HL-60 (cell line): ENCODE data around the gene LEAP2.

Experiments used
- DNase-seq, 2 experiments: peaks; one replicate each; pipeline ENCODE4 v3.0.0-alpha.2; 2010 to 2020; ENCODE audit warnings: low read depth in 1 of 2, low spot score in 1 of 2
- H3K27ac ChIP-seq: fragments of 250-450 bp; sonication (Bioruptor Pico); replicated peaks from 2 replicates; pipeline ENCODE4 v1.5.1; 2020; ENCODE audit warnings: mild to moderate bottlenecking, moderate library complexity
- H3K27me3 ChIP-seq: fragments of 250-450 bp; sonication (Bioruptor Pico); 2 replicates; pipeline ENCODE4 v1.5.1; 2021; ENCODE audit warnings: mild to moderate bottlenecking, moderate library complexity; ENCODE audit not compliant: insufficient read depth, poor library complexity, severe bottlenecking
- H3K4me3 ChIP-seq: replicated peaks from 2 replicates; pipeline ENCODE4 v1.5.1; 2011; ENCODE audit warnings: mild to moderate bottlenecking, control low read depth, low read length; ENCODE audit not compliant: insufficient read depth
- GABPA ChIP-seq: IDR thresholded peaks from 2 replicates; pipeline ENCODE4 v1.6.1; 2012; ENCODE audit warnings: low read depth
- POLR2AphosphoS5 ChIP-seq: IDR thresholded peaks from 2 replicates; pipeline ENCODE4 v1.6.1; 2012; ENCODE audit warnings: low read depth
- SPI1 ChIP-seq: IDR thresholded peaks from 2 replicates; pipeline ENCODE4 v1.6.1; 2012; ENCODE audit warnings: low read depth, mild to moderate bottlenecking, borderline replicate concordance
- TF ChIP-seq, protein P1 (sequence below): IDR thresholded peaks from one replicate; pipeline ENCODE4 v1.5.1; 2011; ENCODE audit warnings: low read length, control low read depth, inconsistent platforms; ENCODE audit not compliant: insufficient read depth
- TF ChIP-seq, protein P2 (sequence below): IDR thresholded peaks from 2 replicates; pipeline ENCODE4 v1.6.1; 2012; ENCODE audit warnings: low read depth; ENCODE audit not compliant: insufficient replicate concordance

The LEAP2 gene

DNA sequence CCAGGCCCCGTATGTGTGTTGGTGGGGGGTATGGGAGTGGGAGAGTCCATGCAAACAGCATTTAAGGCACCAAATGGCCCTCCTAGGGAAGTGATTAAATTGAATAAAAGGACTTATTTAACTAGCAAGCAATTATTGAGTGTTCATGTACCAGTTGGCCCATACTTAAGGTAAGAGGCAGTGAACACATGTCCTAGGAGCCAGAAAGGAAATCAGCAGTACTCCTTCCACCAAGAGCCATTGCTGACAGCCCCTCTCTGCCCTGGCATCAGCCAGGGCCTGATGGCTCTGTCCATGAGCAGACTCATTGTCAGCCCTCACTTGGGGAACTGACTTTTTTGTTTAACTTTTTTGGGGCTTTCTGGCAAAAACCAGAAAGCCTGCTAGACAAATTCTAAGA is 32.6 kb upstream of the LEAP2 start:
- Histone ChIP-seq H3K27me3 (no peaks in the 10 kb centered on the region), H3K4me3 (no peak overlapping the region), H3K27ac (no peak overlapping the region)
- no peak for DNase-seq
- TF ChIP-seq GABPA, result no peak
- TF ChIP-seq, protein P1, sequence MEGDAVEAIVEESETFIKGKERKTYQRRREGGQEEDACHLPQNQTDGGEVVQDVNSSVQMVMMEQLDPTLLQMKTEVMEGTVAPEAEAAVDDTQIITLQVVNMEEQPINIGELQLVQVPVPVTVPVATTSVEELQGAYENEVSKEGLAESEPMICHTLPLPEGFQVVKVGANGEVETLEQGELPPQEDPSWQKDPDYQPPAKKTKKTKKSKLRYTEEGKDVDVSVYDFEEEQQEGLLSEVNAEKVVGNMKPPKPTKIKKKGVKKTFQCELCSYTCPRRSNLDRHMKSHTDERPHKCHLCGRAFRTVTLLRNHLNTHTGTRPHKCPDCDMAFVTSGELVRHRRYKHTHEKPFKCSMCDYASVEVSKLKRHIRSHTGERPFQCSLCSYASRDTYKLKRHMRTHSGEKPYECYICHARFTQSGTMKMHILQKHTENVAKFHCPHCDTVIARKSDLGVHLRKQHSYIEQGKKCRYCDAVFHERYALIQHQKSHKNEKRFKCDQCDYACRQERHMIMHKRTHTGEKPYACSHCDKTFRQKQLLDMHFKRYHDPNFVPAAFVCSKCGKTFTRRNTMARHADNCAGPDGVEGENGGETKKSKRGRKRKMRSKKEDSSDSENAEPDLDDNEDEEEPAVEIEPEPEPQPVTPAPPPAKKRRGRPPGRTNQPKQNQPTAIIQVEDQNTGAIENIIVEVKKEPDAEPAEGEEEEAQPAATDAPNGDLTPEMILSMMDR, result no peak
- no peak for TF ChIP-seq SPI1
- no peak for TF ChIP-seq POLR2AphosphoS5
- TF ChIP-seq, protein P2, sequence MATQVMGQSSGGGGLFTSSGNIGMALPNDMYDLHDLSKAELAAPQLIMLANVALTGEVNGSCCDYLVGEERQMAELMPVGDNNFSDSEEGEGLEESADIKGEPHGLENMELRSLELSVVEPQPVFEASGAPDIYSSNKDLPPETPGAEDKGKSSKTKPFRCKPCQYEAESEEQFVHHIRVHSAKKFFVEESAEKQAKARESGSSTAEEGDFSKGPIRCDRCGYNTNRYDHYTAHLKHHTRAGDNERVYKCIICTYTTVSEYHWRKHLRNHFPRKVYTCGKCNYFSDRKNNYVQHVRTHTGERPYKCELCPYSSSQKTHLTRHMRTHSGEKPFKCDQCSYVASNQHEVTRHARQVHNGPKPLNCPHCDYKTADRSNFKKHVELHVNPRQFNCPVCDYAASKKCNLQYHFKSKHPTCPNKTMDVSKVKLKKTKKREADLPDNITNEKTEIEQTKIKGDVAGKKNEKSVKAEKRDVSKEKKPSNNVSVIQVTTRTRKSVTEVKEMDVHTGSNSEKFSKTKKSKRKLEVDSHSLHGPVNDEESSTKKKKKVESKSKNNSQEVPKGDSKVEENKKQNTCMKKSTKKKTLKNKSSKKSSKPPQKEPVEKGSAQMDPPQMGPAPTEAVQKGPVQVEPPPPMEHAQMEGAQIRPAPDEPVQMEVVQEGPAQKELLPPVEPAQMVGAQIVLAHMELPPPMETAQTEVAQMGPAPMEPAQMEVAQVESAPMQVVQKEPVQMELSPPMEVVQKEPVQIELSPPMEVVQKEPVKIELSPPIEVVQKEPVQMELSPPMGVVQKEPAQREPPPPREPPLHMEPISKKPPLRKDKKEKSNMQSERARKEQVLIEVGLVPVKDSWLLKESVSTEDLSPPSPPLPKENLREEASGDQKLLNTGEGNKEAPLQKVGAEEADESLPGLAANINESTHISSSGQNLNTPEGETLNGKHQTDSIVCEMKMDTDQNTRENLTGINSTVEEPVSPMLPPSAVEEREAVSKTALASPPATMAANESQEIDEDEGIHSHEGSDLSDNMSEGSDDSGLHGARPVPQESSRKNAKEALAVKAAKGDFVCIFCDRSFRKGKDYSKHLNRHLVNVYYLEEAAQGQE, result no peak

DNA sequence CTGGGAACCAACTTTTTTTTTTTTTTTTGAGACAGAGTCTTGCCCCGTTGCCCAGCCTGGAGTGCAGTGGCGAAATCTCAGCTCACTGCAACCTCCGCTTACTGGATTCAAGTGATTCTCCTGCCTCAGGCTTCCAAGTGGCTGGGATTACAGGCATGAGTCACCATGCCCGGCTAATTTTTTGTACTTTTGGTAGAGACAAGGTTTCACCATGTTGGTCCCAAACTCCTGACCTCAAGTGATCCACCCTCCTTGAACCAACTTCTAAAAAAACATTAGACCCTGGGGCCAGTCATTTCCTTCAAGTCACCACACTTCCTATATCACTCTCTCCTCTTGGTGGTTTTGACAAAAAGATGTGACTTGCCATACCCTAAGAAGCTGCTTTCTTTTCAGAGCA is 32.2 kb upstream of the LEAP2 start:
- TF ChIP-seq, protein P1, result no peak
- TF ChIP-seq SPI1, result no peak
- TF ChIP-seq POLR2AphosphoS5, result no peak
- no peak for TF ChIP-seq GABPA
- TF ChIP-seq, protein P2, result no peak
- H3K27me3 ChIP-seq, result no peaks in the 10 kb centered on the region
- no peak overlapping the region for H3K4me3 ChIP-seq
- no peak overlapping the region for H3K27ac ChIP-seq
- no peak for DNase-seq

DNA sequence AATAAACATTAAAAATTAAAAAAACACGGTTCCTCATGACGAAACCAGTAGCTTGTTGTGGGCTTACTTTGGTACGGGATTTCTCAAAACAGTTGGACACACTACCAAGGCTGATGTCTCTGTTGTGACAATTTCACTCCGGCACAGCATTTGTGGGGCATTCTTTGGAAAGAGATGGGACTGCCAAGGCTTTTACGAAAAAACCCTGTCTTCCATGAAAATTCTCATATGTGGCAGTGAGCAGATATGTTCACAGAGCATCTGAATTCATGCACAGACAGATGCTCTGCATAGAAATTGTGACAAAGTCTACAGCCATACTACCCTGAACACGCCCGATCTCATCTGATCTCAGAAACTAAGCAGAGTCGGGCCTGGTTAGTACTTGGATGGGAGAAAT is 25.2 kb upstream of the LEAP2 start:
- TF ChIP-seq, protein P1, result no peak
- no peak for TF ChIP-seq GABPA
- no peak for TF ChIP-seq SPI1
- no peak for TF ChIP-seq POLR2AphosphoS5
- TF ChIP-seq, protein P2, result no peak
- DNase-seq, result no peak
- Histone ChIP-seq H3K4me3 (no peak overlapping the region), H3K27me3 (no peaks in the 10 kb centered on the region), H3K27ac (no peak overlapping the region)
